DMS53 (cell line): ENCODE data around the gene PABPC4L.
A peak's percentile ranks its signal among the peaks of the same experiment; 100 is the strongest.
"Not testable (repeated sequence)": the region's sequence is repeated elsewhere in the genome, so short reads cannot be mapped to it uniquely, and the experiment has no call there.

Experiments
- DNase-seq: peaks from one replicate; lab custom pipeline; 2025; lab: John Stamatoyannopoulos, UW

The PABPC4L gene

DNA sequence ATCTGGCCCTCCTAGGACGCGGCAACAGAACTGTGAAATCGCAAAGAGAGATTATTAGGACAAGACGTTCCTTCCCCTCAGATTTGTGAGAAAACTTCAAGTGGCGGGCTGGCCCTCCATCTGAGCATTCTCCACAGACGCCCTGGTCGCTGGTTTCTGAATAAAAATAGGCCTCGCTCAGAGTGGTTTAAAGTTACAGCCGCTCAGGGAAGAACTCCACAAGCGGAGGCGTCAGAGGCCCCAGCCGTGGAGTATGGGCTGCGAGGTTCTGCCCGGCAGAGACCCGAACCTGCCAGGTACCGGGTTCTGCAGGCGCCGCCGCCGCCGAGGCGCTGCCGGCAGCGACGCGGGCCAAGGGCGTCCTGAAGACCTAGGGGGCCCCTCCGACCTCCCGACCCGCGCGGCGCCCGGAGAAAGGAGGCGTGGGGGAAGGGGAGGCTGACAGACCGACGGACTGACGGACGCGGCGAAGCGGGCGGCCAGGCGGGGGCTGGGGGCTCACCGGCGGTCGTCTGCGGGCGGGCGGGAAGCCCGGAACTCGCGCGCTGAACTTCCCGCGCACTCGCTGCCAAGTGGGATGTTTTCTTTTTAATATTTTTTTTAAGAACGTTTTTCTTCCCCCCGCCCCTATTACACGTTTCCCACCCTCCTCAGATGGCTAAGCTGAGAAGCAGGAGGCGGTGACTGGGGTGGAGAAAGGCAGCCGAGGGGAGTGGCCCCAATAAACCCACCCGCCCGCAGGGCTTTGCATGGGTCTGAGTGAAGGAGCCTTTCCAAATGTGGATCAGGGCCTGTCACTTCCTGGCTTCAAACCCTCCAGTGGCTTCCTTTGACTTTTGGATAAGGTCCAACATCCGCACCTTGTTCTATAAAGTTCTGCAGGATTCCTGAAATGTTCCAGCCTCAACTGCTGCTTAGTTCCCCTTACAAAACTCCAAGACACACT is at the start of gene PABPC4L:
Gene PABPC4L (minus strand): TSS at position 574 of the 946 bp plus-strand sequence. CDS start 770 bp downstream, outside the sequence.
- peak; percentile 62 for DNase-seq

DNA sequence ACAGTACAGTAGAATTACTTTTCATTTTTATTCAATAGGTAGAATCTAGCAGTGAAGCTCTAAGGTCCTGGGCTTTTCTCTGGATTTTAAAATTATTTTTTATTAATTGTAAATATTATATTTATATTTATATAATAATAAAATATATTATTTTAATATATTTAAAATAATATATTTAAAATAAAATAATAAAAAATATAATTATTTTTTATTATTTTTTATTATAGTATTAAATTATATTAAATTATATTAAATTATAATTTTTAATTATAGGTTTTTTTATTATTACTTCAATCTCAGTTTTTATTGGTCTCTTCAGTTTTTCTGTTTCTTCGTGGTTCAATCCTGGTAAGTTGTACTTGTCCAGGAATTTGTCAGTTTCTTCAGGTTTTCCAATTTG is 49.7 kb upstream of the PABPC4L start:
- DNase-seq, result no peak

DNA sequence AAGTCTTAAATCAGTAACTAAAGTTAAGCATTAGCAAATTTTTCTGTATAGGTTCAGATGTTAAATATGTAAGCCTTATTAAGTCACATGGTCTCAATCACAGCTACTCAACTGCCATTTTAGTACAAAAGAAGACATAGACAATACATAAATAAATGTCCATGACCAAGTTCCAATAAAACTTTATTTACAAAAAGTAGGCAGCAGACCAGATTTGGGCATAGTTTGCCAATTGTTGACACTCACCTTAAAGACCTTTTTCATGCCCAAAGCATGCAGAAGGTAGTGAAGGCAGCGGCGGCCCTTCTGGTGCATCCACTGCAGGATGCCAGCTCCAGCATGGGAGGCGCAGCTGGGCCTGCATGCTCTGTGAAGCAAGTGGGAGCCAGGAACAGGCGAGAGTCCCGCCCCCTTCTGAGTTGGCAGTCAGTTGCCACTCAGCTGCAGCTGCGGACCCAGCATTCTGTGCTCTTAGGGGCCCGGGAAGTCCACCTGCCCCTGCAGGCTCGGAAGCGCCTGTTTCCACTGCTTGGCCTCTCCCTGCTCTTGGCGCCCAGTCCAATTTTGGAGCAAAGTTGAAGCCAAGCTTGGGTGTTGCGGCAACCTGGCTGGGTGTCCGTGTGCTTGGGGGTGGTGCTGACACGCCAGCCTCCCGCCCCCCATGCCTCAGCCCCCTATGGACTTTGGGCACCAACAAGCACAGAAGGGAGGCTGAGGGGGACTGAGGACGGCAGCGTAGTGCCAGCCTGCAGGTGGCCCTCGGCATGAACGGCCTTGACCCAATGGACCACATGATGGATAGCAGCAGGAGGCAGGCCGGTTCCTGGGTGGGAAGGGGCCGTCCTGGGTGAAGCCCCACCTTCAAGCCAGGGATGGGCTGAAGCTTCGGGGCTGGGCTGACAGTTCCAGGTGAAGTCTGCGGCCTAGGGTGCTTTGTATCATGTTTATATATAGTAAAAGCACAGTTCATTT is 42.4 kb upstream of the PABPC4L start:
- peak; percentile 1 for DNase-seq

DNA sequence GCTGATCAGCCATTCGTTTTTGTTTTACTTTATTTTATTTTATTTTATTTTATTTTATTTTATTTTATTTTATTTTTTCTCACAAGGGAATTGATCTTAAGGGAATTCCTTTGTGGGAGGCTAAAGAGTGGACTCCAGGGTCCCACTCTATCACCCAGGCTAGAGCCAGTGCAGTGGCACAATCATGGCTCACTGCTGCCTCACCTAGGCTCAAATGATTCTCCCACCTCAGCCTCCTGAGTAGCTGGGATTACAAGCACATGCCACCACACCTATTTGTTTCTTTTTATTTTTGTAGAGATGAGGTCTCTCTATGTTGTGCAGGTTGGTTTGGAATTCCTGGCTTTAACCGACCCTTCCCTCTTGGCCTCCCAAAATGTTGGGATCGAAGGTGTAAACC is 17.5 kb upstream of the PABPC4L start:
- no peak for DNase-seq

DNA sequence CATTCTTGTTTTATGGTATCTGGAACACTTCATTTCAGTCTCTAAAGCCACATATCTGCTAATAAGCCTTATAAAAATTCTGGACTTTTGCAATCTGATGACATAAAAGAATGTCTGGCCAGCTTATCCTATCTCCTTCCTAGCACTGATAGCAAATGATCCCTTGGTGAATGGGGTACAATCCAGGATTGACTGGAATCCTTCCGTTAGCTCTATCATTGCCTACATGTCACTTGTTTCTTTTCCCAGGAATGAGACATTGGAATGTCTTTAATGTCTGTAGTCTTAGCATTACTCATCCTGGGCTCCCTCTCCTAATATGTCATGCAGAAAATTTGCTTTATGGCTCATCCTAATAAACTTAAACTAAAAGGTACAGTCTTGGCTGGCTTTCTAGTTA is 14.8 kb upstream of the PABPC4L start:
- no peak for DNase-seq

DNA sequence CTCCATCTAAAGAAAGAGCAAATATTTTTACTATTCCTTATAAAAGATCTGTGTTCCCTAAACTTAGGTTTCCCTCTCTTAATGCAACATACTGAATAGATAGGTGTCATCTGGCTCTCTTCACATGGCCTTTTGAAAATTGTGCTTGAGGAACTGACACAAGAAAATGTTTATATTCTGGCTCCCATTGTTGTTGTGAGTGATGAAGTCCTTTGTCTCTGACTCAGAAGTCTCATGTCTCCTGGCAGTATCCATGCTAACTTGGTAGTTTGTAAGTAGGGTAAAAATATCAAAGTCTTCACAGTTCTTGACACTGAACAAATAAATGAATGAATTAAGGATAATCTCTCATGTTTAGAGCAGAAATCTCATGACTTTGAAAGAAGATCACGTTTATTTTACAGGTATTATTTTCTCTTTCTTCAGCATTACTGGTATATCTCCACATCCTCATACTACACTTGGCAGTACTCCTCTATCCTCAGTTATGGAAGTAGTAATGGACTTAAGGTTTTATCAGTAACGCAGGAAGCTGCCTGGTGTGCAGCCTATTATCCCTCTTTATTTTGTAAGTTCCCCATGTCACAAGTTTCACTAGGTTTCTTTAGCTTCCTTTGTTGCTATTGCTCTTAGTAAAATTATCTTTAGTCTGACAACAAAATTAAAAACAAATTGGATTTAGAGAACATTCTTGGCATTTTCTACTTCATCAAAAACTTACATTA is 14.2 kb upstream of the PABPC4L start:
- no peak for DNase-seq

DNA sequence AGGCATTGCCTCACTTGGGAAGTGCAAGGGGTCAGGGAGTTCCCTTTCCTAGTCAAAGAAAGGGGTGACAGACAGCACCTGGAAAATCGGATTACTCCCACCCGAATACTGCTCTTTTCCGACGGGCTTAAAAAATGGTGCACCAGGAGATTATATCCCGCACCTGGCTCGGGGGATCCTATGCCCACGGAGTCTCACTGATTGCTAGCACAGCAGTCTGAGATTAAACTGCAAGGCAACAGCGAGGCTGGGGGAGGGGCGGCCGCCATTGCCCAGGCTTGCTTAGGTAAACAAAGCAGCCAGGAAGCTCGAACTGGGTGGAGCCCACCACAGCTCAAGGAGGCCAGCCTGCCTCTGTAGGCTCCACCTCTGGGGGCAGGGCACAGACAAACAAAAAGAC is 6.4 kb upstream of the PABPC4L start:
- not testable (repeated sequence) for DNase-seq

DNA sequence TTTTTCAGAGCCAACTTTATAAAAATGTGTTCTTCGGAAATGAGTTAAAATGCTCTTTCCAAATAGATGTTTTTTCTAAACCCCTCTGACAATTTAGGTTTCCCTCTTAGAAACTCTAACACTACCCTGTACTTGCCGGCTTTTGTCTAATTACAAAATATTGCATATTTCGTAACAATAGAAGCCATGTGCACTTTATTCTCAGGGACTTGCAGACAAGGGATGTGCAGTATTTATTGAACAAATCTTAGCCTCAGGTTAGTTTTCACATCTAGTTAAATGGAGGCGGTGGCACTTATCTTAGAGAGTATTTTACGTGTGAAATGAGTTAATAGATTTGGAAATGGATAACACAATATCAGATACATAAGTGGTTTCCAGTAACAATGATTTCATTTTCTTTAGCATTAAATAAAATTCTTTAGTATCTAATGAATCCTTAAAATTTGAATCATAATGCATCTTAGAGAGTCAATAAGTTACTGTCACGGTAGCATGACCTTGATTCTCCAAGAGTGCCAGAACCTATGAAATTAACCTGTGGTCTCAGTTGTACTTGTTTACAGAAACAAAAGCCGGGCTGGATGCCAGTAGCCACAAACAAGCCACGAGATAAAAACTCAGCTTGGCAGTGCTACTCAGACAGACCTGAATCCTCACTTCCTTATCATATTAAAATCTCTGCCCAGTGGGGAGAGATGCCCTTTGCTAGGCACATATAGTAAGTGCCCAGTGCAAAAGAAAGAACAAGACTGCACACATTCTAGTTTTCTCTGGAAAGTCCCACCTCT is 772 bp upstream of the PABPC4L start:
- peak; percentile 28 for DNase-seq

DNA sequence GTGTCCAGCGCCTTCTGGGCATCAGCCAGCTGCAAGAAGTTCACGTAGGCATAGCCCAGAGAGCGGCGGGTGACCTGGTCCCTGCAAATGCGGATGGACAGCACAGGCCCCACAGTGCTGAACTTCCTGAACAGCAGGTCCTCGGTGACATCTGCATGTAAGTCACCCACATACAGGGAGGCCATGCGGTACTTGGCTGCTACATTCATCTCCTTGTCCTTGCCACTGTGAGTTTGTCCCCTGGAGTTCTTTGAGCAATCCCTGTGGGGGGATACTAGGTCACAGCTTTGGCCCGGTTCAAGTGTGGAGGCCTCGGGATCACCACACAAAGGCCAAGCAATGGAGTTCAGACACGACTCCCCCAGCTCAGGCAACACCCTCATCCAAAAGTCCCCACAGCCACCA is 776 bp downstream of the PABPC4L start:
- peak; percentile 35 for DNase-seq

DNA sequence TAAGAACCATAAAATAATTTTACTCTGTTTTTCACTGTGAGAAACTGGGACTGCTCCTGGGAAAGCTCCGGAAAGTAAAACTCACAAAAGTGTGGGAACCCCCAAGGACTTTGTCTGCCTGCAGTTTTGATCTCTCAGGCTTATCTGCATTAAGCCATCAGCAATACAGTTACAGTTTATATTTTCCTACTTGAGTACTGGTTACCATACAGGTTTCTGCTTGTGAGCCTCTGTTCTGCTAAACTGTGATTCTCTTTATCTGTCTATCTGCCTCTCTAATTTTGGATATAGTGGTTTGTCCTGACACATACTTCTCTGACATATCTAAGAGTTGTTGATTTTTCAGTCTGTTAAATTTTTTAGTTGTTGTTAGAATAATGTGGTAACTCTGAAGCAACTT is 11.6 kb downstream of the PABPC4L start:
- DNase-seq, result no peak

DNA sequence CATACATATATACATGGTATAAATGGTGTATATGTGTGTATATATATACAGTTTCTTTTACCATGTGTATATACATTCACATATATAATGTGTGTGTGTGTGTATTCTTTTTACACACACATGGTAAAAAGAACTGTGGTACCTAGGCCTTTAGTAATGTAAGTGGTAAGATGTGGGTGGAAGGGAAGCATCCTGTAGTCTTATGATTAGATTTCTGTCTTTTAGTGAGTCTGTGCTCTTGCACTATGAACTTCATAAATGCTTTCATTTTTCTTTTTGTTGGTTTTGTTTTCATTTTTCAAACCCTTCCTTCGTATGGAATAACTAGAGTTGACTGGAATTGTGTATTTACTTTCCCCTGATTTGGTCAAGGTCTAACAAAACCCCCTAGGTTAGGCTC is 12.1 kb downstream of the PABPC4L start:
- DNase-seq, result no peak

DNA sequence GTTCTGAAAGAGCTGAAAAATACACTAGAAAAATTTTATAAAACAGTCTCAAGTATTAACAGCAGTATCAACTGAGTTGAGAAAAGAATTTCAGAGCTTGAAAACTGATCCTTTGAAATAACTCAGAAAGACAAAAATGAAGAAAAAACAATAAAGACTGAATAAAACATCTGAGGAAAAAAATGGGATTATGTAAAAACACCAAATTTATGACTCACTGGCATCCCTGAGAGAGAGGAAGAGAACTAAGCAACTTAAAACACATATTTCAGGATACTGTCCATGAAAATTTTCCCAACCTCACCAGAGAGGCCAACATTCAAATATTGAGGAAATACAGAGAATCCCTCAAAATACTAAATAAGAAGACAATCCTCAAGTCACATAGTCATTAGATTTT is 22.9 kb downstream of the PABPC4L start:
- DNase-seq, result no peak

DNA sequence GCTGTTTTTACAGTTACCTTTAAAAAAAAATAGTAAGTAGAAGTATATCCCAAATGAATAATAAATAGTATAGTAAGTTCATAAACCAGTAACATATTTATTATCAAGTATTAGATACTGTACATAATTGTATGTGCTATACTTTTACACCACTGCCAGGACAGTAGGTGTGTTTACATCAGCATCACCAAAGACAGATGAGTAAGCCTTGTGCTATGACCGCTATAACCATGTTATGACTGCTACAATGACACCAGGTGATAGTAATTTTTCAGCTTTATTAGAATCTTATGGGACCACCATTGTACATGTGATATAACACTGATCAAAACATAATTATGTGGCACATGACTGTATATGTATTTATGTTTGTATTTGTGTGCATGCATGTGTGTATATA is 27.3 kb downstream of the PABPC4L start:
- DNase-seq, result no peak

DNA sequence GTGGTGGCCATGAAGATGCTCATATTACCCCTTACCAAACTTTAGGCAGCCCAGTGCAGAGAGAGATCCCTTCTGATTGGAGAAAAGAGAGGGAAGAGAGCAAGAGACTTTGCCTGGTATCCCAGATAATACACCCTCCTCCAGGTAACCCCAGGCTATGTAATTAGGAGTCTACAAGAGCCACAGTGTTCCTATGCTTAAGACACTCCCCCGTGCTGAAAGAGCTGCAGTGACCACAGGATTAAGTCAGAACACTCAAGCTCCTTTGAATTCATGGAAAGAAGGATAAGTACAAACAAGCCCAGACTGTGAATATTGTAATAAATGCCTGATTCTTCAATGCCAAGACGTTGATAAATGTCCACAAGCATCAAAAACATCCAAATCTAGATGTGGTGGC is 41.4 kb downstream of the PABPC4L start:
- DNase-seq, result no peak

DNA sequence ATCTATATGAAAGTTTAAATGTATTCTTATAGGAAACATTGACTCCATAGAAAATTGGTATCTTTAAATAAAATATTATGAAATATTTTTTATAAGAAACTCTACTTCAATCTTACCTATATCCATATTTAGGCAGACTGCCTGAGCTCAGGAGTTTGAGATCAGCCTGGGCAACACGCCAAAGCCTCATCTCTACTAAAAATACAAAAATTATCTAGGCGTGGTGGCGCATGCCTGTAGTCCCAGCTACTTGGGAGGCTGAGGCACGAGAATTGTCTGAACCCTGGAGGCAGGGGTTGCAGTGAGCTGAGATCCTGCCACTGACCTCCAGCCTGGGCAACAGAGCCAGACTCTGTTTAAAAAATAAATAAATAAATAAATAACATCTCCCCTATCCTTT is 47.5 kb downstream of the PABPC4L start:
- no peak for DNase-seq

DNA sequence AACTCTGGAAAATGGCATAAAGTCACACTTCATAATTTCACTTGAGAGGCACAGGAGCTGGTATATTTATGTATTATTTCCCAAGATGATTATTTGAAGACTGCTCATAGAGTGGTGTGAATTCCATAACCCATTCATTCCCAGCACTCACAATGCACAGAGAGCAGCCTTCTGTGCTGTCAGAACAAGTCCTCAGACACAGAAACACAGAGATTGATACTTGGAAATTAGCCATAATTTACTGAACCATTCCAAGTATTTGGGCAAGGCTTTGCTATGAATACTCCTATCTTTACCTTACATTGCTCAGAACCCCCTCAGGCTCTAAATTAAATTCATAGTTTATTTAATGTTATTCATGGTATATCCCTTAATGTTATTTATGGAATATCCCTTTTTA is 53.6 kb downstream of the PABPC4L start:
- no peak for DNase-seq
